ENCODE data around the gene PBX1.

- TF ChIP-seq POLR2A (IDR thresholded peaks at IDR 0.05; ENCODE audit: low read depth, low read length) (no peak), EZH2 (IDR thresholded peaks at IDR 0.05; ENCODE audit: borderline replicate concordance, low read depth, low read length, severe bottlenecking) (no peak), CTCF (IDR thresholded peaks at IDR 0.05; ENCODE audit: extremely low read depth in 1 of 2, insufficient read depth in 1 of 2, low read depth in 1 of 2, low read length in 2 of 2) (no peak), MAX (IDR thresholded peaks at IDR 0.05; ENCODE audit: insufficient read depth, insufficient read length) (no peak), GATA2 (IDR thresholded peaks at IDR 0.05; ENCODE audit: insufficient read depth, insufficient read length, low read depth, low read length) (no peak)
Measured at GRCh38 chr1:164648636-164649035, 89.7 kb downstream of the PBX1 start.
